Measurements from ENCODE around the gene TYMP.

GRCh38 chr22:50518606-50519005 is 11.2 kb downstream of the TYMP start:
- TF ChIP-seq CTCF (conservative IDR thresholded peaks at IDR 0.05; ENCODE audit: low read depth, low read length) (no peak), EZH2 (IDR thresholded peaks at IDR 0.05; ENCODE audit: low read length, unreplicated experiment) (no peak)
